Esophagus (tissue), 2 donors: Measurements from ENCODE around the gene NSD1. TPM values are rescaled to one million over a fixed set of nuclear protein-coding genes. Genes with fewer than 3 reads are reported as not detected.

Experiments
- H3K27ac ChIP-seq, 2 donors: one replicate each; pipeline ENCODE4 v1.5.1; 2013; ENCODE audit warnings: low read depth in 2 of 2, mild to moderate bottlenecking in 2 of 2, inconsistent platforms in 1 of 2, low read length in 1 of 2, moderate library complexity in 1 of 2
- H3K27me3 ChIP-seq, 2 donors: one replicate each; pipeline ENCODE4 v1.6.1; 2013; ENCODE audit warnings: low read length in 2 of 2, control low read depth in 1 of 2, mild to moderate bottlenecking in 1 of 2; ENCODE audit not compliant: insufficient read depth in 2 of 2, control insufficient read depth in 1 of 2
- H3K36me3 ChIP-seq, 2 donors: one replicate each; pipeline ENCODE4 v1.6.1; 2013; ENCODE audit warnings: low read length in 1 of 2; ENCODE audit not compliant: control insufficient read depth in 2 of 2, insufficient read depth in 2 of 2
- H3K4me1 ChIP-seq, 2 donors: one replicate each; pipeline ENCODE4 v1.6.1; 2013; ENCODE audit warnings: low read length in 1 of 2; ENCODE audit not compliant: control insufficient read depth in 2 of 2, insufficient read depth in 2 of 2
- H3K4me3 ChIP-seq, 2 donors: one replicate each; pipeline ENCODE4 v1.5.1; 2013; ENCODE audit warnings: low read length in 2 of 2, mild to moderate bottlenecking in 2 of 2, low read depth in 1 of 2, moderate library complexity in 1 of 2
- H3K9me3 ChIP-seq, 2 donors: one replicate each; pipeline ENCODE4 v1.6.1; 2013; ENCODE audit warnings: mild to moderate bottlenecking in 2 of 2, low read depth in 1 of 2, low read length in 1 of 2, moderate library complexity in 1 of 2; ENCODE audit not compliant: control insufficient read depth in 2 of 2, insufficient read depth in 1 of 2
- WGBS, 2 donors: extraction: QIAGEN DNeasy Blood & Tissue Kit; methylation state at CpG; one replicate each; pipeline ENCODE4 v1.1.7; 2013; 5-methylcytosine and 5-hydroxymethylcytosine counted together
- polyA plus RNA-seq, 2 donors: library from polyadenylated mRNA; stranded (reverse); fragments of 200-250 nt; gene quantifications; one replicate each; pipeline ENCODE4 v1.2.3, GENCODE V29; 2013
- donor health status: healthy with polysubstance abuse.
- donor health status: Bipolar disorder and iron deficiency.

The NSD1 gene
- polyA plus RNA-seq, 2 donors = 7.4 to 8.7 TPM

GRCh38 chr5:177327539-177328522, 194.3 kb downstream of the NSD1 start:
- no peak overlapping the region for H3K4me3 ChIP-seq
- peak overlapping the region in 1 of 2 donors; percentile 11 for H3K27ac ChIP-seq
- no peaks in the 10 kb centered on the region for H3K9me3 ChIP-seq
- no peaks in the 10 kb centered on the region for H3K27me3 ChIP-seq
- H3K4me1 ChIP-seq = no peaks in the 10 kb centered on the region
- 72% methylated on average over 28 of the region's 28 CpGs for WGBS, 2 donors
- H3K36me3 ChIP-seq = peaks cover 6 to 30% of the 10 kb centered on the region in 2 donors

- peak overlapping the region in 1 of 2 donors; percentile 11 for H3K27ac ChIP-seq
- 84 to 91% methylated on average over 19 of the region's 19 CpGs for WGBS, 2 donors
- H3K4me1 ChIP-seq = no peaks in the 10 kb centered on the region
- no peak overlapping the region for H3K4me3 ChIP-seq
- no peaks in the 10 kb centered on the region for H3K9me3 ChIP-seq
- H3K36me3 ChIP-seq = peaks cover 6 to 39% of the 10 kb centered on the region in 2 donors
- no peaks in the 10 kb centered on the region for H3K27me3 ChIP-seq
Measured at GRCh38 chr5:177328545-177329231, 195.1 kb downstream of the NSD1 start.

GRCh38 chr5:177329883-177330282, 196.3 kb downstream of the NSD1 start:
- H3K27ac ChIP-seq = no peak overlapping the region
- 74 to 85% methylated on average over 6 of the region's 6 CpGs for WGBS, 2 donors
- H3K4me3 ChIP-seq = no peak overlapping the region
- no peaks in the 10 kb centered on the region for H3K27me3 ChIP-seq
- H3K4me1 ChIP-seq = no peaks in the 10 kb centered on the region
- H3K36me3 ChIP-seq = peaks cover 6 to 48% of the 10 kb centered on the region in 2 donors
- no peaks in the 10 kb centered on the region for H3K9me3 ChIP-seq

- 78 to 81% methylated on average over 27 of the region's 27 CpGs for WGBS, 2 donors
- H3K4me3 ChIP-seq = no peak overlapping the region
- peaks cover 20 to 62% of the 10 kb centered on the region in 2 donors for H3K36me3 ChIP-seq
Measured at GRCh38 chr5:177330991-177331842, 197.6 kb downstream of the NSD1 start.

GRCh38 chr5:177332031-177332895, 198.7 kb downstream of the NSD1 start:
- no peak overlapping the region for H3K27ac ChIP-seq
- peaks cover 24 to 72% of the 10 kb centered on the region in 2 donors for H3K36me3 ChIP-seq
- no peaks in the 10 kb centered on the region for H3K27me3 ChIP-seq
- 88 to 89% methylated on average over 35 of the region's 35 CpGs for WGBS, 2 donors
- H3K4me1 ChIP-seq = no peaks in the 10 kb centered on the region
- peaks cover 0 to under 1% of the 10 kb centered on the region in 2 donors for H3K9me3 ChIP-seq
- H3K4me3 ChIP-seq = no peak overlapping the region

More at GRCh38 chr5:177330991-177331842, 197.6 kb downstream of the NSD1 start:
- Histone ChIP-seq H3K27ac (no peak overlapping the region), H3K27me3 (no peaks in the 10 kb centered on the region), H3K9me3 (no peaks in the 10 kb centered on the region), H3K4me1 (no peaks in the 10 kb centered on the region)

GRCh38 chr5:177332896-177333260, 199.3 kb downstream of the NSD1 start:
- H3K4me3 ChIP-seq = no peak overlapping the region
- no peak overlapping the region for H3K27ac ChIP-seq
- no peaks in the 10 kb centered on the region for H3K27me3 ChIP-seq
- 88 to 90% methylated on average over 13 of the region's 13 CpGs for WGBS, 2 donors
- peaks cover 0 to 2% of the 10 kb centered on the region in 2 donors for H3K9me3 ChIP-seq
- peaks cover 29 to 78% of the 10 kb centered on the region in 2 donors for H3K36me3 ChIP-seq
- H3K4me1 ChIP-seq = no peaks in the 10 kb centered on the region

GRCh38 chr5:177333420-177334154, 200.0 kb downstream of the NSD1 start:
- Histone ChIP-seq H3K4me1 (no peaks in the 10 kb centered on the region), H3K27ac (no peak overlapping the region), H3K9me3 (peaks cover 0 to 2% of the 10 kb centered on the region in 2 donors), H3K27me3 (no peaks in the 10 kb centered on the region), H3K4me3 (no peak overlapping the region), H3K36me3 (peaks cover 32 to 83% of the 10 kb centered on the region in 2 donors)
- 90% methylated on average over 16 of the region's 16 CpGs for WGBS, 2 donors

GRCh38 chr5:177334155-177334551, 200.6 kb downstream of the NSD1 start:
- peaks cover 32 to 85% of the 10 kb centered on the region in 2 donors for H3K36me3 ChIP-seq

More at GRCh38 chr5:177334155-177334551, 200.6 kb downstream of the NSD1 start:
- Histone ChIP-seq H3K4me3 (no peak overlapping the region), H3K9me3 (peaks cover 0 to 2% of the 10 kb centered on the region in 2 donors), H3K4me1 (peaks cover 0 to 2% of the 10 kb centered on the region in 2 donors), H3K27ac (no peak overlapping the region), H3K27me3 (no peaks in the 10 kb centered on the region)
- WGBS, 2 donors = 76 to 80% methylated on average over 15 of the region's 15 CpGs
